ENCODE data around the gene GCNT2.
"Not testable (repeated sequence)": the region's sequence is repeated elsewhere in the genome, so short reads cannot be mapped to it uniquely, and the experiment has no call there.

GCNT2 gene

GRCh38 chr6:10514049-10514780 lies 6.9 kb upstream of the GCNT2 start:
- no peak for DNase-seq (ENCODE audit: low read depth in 2 of 2)

- DNase-seq (ENCODE audit: low read depth in 2 of 2): no peak
These were observed 4.2 kb upstream of the GCNT2 start for GRCh38 chr6:10516953-10517352.

GRCh38 chr6:10518557-10519407 lies 2.4 kb upstream of the GCNT2 start:
- DNase-seq (ENCODE audit: low read depth in 2 of 2): no peak

GRCh38 chr6:10519408-10519697 lies 1.8 kb upstream of the GCNT2 start:
- not testable (repeated sequence) for DNase-seq (ENCODE audit: low read depth in 2 of 2)

- no peak for DNase-seq (ENCODE audit: low read depth in 2 of 2)
These were observed 683 bp upstream of the GCNT2 start for GRCh38 chr6:10520468-10520867.

GRCh38 chr6:10522929-10523573 lies 1.9 kb downstream of the GCNT2 start:
- no peak for DNase-seq (ENCODE audit: low read depth in 2 of 2)

- no peak for DNase-seq (ENCODE audit: low read depth in 2 of 2)
These were observed 5.0 kb downstream of the GCNT2 start for GRCh38 chr6:10526156-10526555.

- no peak for DNase-seq (ENCODE audit: low read depth in 2 of 2)
These were observed 7.2 kb downstream of the GCNT2 start for GRCh38 chr6:10528158-10528981.

- no peak for DNase-seq (ENCODE audit: low read depth in 2 of 2)
These were observed 8.2 kb downstream of the GCNT2 start for GRCh38 chr6:10529231-10529801.

GRCh38 chr6:10529828-10530374 lies 8.8 kb downstream of the GCNT2 start:
- not testable (repeated sequence) for DNase-seq (ENCODE audit: low read depth in 2 of 2)

GRCh38 chr6:10531503-10531902 lies 10.4 kb downstream of the GCNT2 start:
- no peak for DNase-seq (ENCODE audit: low read depth in 2 of 2)

- no peak for DNase-seq (ENCODE audit: low read depth in 2 of 2)
These were observed 10.8 kb downstream of the GCNT2 start for GRCh38 chr6:10531942-10532341.

- no peak for DNase-seq (ENCODE audit: low read depth in 2 of 2)
These were observed 11.2 kb downstream of the GCNT2 start for GRCh38 chr6:10532392-10532791.

- no peak for DNase-seq (ENCODE audit: low read depth in 2 of 2)
These were observed 13.2 kb downstream of the GCNT2 start for GRCh38 chr6:10534419-10534762.

- no peak for DNase-seq (ENCODE audit: low read depth in 2 of 2)
These were observed 14.0 kb downstream of the GCNT2 start for GRCh38 chr6:10535193-10535592.

GRCh38 chr6:10537726-10538125 lies 16.6 kb downstream of the GCNT2 start:
- DNase-seq (ENCODE audit: low read depth in 2 of 2): no peak

GRCh38 chr6:10540073-10540746 lies 19.1 kb downstream of the GCNT2 start:
- no peak for DNase-seq (ENCODE audit: low read depth in 2 of 2)

GRCh38 chr6:10541591-10541990 lies 20.4 kb downstream of the GCNT2 start:
- no peak for DNase-seq (ENCODE audit: low read depth in 2 of 2)

GRCh38 chr6:10542213-10542612 lies 21.1 kb downstream of the GCNT2 start:
- DNase-seq (ENCODE audit: low read depth in 2 of 2): no peak

GRCh38 chr6:10543488-10543887 lies 22.3 kb downstream of the GCNT2 start:
- DNase-seq (ENCODE audit: low read depth in 2 of 2): no peak

GRCh38 chr6:10545482-10545881 lies 24.3 kb downstream of the GCNT2 start:
- no peak for DNase-seq (ENCODE audit: low read depth in 2 of 2)
